Astrocyte of the cerebellum (primary cell): ENCODE results near the gene GRIK1.

ENCODE experiments used
- DNase-seq: peaks from one replicate; pipeline ENCODE4 v3.0.0-alpha.2; 2011; ENCODE audit warnings: low read depth
- H3K4me3 ChIP-seq: 2 replicates; pipeline ENCODE4 v1.5.1; 2011; ENCODE audit warnings: mild to moderate bottlenecking, low read depth, low read length, moderate library complexity
- in situ Hi-C: cut with HindIII; loops from 2 replicates; pipeline ENCODE4 v1.10.0; 2017; ENCODE audit warnings: low sequenced_read_pairs
- TF ChIP-seq, protein P1 (sequence below): IDR thresholded peaks from 2 replicates; pipeline ENCODE4 v1.5.1; 2012; ENCODE audit warnings: low read length, low read depth, moderate library complexity, mild to moderate bottlenecking; ENCODE audit errors: missing control alignments

The GRIK1 gene

DNA sequence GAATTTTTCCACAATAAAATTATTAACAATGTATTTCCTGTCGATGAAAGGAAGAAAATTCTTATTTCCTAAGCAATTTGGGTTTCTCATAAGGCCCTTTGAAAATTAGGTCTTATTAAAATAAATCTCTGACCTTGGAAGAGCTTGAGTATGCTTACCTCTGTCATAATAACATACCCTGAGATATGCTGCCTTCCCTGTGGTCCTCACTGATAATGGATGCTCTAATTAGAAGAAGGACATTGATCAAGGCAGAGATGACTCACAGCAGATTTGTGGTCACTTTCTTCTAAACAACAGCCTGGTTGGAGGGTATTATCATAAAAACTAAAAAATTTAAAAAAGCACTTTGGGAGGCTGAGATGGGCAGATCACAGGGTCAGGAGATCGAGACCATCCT is 217.8 kb downstream of the GRIK1 start:
- no peak overlapping the region for H3K4me3 ChIP-seq
- TF ChIP-seq, protein P1, sequence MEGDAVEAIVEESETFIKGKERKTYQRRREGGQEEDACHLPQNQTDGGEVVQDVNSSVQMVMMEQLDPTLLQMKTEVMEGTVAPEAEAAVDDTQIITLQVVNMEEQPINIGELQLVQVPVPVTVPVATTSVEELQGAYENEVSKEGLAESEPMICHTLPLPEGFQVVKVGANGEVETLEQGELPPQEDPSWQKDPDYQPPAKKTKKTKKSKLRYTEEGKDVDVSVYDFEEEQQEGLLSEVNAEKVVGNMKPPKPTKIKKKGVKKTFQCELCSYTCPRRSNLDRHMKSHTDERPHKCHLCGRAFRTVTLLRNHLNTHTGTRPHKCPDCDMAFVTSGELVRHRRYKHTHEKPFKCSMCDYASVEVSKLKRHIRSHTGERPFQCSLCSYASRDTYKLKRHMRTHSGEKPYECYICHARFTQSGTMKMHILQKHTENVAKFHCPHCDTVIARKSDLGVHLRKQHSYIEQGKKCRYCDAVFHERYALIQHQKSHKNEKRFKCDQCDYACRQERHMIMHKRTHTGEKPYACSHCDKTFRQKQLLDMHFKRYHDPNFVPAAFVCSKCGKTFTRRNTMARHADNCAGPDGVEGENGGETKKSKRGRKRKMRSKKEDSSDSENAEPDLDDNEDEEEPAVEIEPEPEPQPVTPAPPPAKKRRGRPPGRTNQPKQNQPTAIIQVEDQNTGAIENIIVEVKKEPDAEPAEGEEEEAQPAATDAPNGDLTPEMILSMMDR: no peak
- no peak for DNase-seq
- in situ Hi-C loops: no loop called here

DNA sequence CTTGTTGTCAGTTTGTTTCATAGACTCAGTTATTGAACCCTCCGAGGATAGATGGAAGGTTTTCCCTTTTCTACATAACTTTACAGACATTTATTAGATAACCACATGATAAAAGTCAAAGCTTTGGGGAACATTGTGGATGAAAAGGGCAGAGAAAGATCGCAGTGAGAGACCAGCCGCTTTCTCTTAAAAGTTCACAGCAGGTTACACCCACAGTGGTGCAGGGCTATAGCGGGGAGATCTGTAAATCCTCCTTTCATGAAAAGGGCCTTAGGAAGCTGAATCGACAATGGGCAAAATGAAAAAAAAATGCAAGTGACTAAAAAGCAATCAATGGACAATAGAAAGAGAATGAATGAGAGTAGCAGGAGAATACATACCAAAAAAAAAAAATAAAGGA is 218.6 kb downstream of the GRIK1 start:
- no peak for DNase-seq
- H3K4me3 ChIP-seq: no peak overlapping the region
- in situ Hi-C loops: no loop called here
- TF ChIP-seq, protein P1: no peak

DNA sequence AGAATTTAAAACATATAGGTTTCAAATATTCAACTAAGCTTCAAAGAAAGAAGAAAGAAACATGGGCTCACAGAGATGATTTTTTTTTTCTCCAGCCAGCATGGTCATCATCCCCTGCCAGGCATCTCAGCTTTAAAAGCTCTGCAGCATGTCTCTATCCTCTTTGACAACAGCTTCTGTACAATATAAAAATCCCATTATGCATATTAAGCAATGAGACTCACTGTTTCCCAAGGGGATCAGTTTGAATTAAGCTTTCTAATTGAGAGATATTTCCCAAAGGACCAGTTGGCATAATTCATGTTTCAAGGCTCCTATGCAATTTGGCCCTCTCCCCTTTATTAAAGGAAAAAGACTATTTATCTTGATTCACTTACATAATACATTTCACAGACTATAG is 220.3 kb downstream of the GRIK1 start:
- no peak overlapping the region for H3K4me3 ChIP-seq
- TF ChIP-seq, protein P1: no peak
- in situ Hi-C loops: no loop called here
- no peak for DNase-seq

DNA sequence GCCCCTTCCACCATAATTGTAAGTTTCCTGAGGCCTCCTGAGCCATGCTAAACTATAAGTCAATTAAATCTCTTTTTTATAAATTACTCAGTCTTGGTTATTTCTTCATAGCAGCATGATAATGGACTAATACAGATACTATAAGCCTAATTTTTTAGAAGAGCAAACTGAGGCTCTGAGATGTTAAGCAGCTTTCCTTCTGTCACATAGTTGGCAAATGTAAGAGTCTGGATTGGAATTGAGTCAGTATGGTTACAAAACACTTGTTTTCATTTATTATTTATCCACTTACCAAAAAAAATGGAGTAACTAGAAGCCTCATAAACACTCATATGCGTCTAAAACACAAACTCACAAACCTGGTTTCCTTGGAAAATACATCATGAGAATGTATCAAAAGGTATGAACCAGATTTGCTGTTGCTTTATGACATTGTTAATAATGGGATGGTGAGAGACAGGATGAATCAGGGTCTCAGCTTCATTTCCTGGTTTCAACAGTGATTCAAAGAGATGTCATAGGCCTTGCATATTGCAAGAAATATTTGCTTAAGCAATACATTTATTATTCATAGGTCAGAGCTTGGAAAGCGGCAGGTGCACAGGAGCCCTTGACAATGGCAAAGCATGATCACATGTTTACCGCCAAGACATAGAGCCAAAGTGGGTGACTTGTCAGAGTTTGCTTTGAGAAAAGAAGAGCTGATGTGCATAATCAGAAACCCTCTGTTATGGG is 221.5 kb downstream of the GRIK1 start:
- H3K4me3 ChIP-seq: no peak overlapping the region
- TF ChIP-seq, protein P1: no peak
- in situ Hi-C loops: no loop called here
- no peak for DNase-seq

DNA sequence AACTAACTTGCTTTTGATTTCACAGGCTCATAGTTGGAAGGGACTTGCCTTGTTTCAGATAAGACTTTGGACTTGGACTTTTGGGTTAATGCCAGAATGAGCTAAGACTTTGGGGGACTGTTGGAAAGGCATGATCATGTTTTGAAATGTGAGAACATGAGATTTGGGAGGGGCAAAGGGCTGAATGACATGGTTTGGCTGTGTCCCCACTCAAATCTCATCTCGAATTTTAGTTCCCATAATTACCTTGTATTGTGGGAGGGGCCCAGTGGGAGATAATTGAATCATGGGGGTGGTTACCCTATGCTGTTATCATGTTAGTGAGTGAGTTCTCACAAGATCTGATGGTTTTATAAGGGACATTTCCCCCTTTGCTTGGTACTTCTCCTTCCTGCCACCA is 222.1 kb downstream of the GRIK1 start:
- no peak overlapping the region for H3K4me3 ChIP-seq
- in situ Hi-C loops: no loop called here
- TF ChIP-seq, protein P1: no peak
- no peak for DNase-seq

DNA sequence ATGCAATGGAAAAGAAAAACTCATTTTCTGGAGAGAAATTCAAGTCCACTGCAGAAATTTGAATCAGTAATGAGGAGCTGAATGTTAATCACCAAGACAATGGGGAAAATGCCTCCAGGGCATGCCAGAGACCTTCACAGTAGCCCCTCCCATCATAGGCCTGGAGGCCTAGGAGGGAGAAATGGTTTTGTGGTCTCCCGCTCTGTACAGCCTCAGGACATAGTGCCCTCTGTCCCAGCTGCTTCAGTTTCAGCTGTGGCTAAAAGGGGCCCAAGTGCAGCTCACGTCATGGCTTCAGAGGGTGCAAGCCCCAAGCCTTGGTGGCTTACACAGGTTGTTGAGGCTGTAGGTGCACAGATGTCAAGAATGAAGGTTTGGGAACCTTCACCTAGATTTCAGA is 223.0 kb downstream of the GRIK1 start:
- no peak overlapping the region for H3K4me3 ChIP-seq
- TF ChIP-seq, protein P1: no peak
- no peak for DNase-seq
- in situ Hi-C loops: no loop called here
